ENCODE data around the gene MAK. TPM values are rescaled to one million over a fixed set of nuclear protein-coding genes. Genes with fewer than 3 reads are reported as not detected.

The MAK gene
- total and polyA plus RNA-seq, 2 experiments from 2014 or later = 0.35 to 1.6 TPM

GRCh38 chr6:10809098-10809497 lies 29.2 kb downstream of the MAK start (continued):
- TF ChIP-seq, protein P1, sequence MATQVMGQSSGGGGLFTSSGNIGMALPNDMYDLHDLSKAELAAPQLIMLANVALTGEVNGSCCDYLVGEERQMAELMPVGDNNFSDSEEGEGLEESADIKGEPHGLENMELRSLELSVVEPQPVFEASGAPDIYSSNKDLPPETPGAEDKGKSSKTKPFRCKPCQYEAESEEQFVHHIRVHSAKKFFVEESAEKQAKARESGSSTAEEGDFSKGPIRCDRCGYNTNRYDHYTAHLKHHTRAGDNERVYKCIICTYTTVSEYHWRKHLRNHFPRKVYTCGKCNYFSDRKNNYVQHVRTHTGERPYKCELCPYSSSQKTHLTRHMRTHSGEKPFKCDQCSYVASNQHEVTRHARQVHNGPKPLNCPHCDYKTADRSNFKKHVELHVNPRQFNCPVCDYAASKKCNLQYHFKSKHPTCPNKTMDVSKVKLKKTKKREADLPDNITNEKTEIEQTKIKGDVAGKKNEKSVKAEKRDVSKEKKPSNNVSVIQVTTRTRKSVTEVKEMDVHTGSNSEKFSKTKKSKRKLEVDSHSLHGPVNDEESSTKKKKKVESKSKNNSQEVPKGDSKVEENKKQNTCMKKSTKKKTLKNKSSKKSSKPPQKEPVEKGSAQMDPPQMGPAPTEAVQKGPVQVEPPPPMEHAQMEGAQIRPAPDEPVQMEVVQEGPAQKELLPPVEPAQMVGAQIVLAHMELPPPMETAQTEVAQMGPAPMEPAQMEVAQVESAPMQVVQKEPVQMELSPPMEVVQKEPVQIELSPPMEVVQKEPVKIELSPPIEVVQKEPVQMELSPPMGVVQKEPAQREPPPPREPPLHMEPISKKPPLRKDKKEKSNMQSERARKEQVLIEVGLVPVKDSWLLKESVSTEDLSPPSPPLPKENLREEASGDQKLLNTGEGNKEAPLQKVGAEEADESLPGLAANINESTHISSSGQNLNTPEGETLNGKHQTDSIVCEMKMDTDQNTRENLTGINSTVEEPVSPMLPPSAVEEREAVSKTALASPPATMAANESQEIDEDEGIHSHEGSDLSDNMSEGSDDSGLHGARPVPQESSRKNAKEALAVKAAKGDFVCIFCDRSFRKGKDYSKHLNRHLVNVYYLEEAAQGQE (IDR thresholded peaks at IDR 0.05; ENCODE audit: unreplicated experiment) = no peak
- TF ChIP-seq NANOG (IDR thresholded peaks at IDR 0.05; ENCODE audit: borderline replicate concordance) = no peak
- TF ChIP-seq ETS1 (IDR thresholded peaks at IDR 0.05) = no peak
- no peak for TF ChIP-seq ZNF331 (CRISPR knock-in tag; IDR thresholded peaks at IDR 0.05; ENCODE audit: low read depth)
- no peak for TF ChIP-seq EZH2 (IDR thresholded peaks at IDR 0.05; ENCODE audit: low read depth, unreplicated experiment)
- TF ChIP-seq CREB1 (CRISPR knock-in tag; IDR thresholded peaks at IDR 0.05; ENCODE audit: low read depth) = no peak
- TF ChIP-seq EZH2phosphoT487 (IDR thresholded peaks at IDR 0.05; ENCODE audit: unreplicated experiment) = no peak

DNA sequence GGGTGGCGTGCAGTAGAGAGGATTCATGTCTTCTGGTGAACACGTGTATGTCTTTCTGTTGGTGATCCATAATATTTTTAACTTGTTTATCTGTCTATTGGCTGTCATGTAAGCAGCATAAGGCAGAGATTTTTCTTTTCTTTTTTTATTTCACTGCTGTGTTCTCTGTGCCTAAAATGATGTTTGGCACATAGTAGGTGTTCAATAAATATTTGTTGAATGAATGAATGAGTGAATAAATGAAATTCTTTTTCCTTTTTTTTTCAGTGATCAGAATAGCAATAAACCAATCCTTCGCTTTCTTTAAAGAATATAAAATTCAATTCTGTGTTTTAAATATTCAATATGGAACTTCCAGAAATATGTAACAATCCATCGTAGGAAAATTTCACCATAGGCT lies 30.0 kb downstream of the MAK start:
- H3K4me2 ChIP-seq = no peak overlapping the region
- H3K27ac Mint-ChIP-seq = no peak overlapping the region
- ATAC-seq (no peak), DNase-seq (ENCODE audit: low spot score) (no peak)
- no peak overlapping the region for H3K4me3 ChIP-seq
- no peaks in the 10 kb centered on the region for H3K36me3 Mint-ChIP-seq (ENCODE audit: low read depth)
- 0 out of 3 replicates have a peak, but pooled peaks cover 2% of the 10 kb centered on the region for H3K4me1 Mint-ChIP-seq
- H3K9me3 Mint-ChIP-seq = no peaks in the 10 kb centered on the region
- no peaks in the 10 kb centered on the region for H3K36me3 ChIP-seq (ENCODE audit: insufficient read depth)
- no peaks in the 10 kb centered on the region for H4K20me1 ChIP-seq (replicated peaks; ENCODE audit: insufficient read depth)
- no peaks in the 10 kb centered on the region for H3K9me2 ChIP-seq (ENCODE audit: insufficient read depth)
- no peaks in the 10 kb centered on the region for H3K4me1 ChIP-seq (ENCODE audit: insufficient read depth)
- H2AFZ ChIP-seq = no peak overlapping the region
- no peak overlapping the region for H3K27ac ChIP-seq (ENCODE audit: low read depth)
- no peak overlapping the region for H3K4me3 Mint-ChIP-seq
- no peaks in the 10 kb centered on the region for H3K79me2 ChIP-seq (replicated peaks; ENCODE audit: insufficient read depth)
- H3K27me3 ChIP-seq (ENCODE audit: insufficient read depth) = no peaks in the 10 kb centered on the region
- H3F3A ChIP-seq (replicated peaks; ENCODE audit: low read depth) = no peaks in the 10 kb centered on the region
- H3K27me3 Mint-ChIP-seq (ENCODE audit: insufficient read depth, low read depth, poor library complexity) = no peaks in the 10 kb centered on the region
- no peak for TF ChIP-seq CTCF (conservative IDR thresholded peaks at IDR 0.05; ENCODE audit: low read depth in 2 of 2)
- TF ChIP-seq ZNF114 (CRISPR knock-in tag; IDR thresholded peaks at IDR 0.05) = no peak
- no peak for TF ChIP-seq ETS1 (IDR thresholded peaks at IDR 0.05)
- no peak for TF ChIP-seq CREB1 (CRISPR knock-in tag; IDR thresholded peaks at IDR 0.05; ENCODE audit: low read depth)
- TF ChIP-seq ZNF331 (CRISPR knock-in tag; IDR thresholded peaks at IDR 0.05; ENCODE audit: low read depth) = no peak
- no peak for TF ChIP-seq POLR2AphosphoS5 (IDR thresholded peaks at IDR 0.05; ENCODE audit: low read depth)
- TF ChIP-seq STAT1 (IDR thresholded peaks at IDR 0.05; ENCODE audit: unreplicated experiment) = no peak
- no peak for TF ChIP-seq JUNB (IDR thresholded peaks at IDR 0.05; ENCODE audit: unreplicated experiment)
- TF ChIP-seq, protein P1 (IDR thresholded peaks at IDR 0.05; ENCODE audit: unreplicated experiment) = no peak
